CMK (cell line): ENCODE data around the gene SETD1B.
"Not testable (repeated sequence)": the region's sequence is repeated elsewhere in the genome, so short reads cannot be mapped to it uniquely, and the experiment has no call there.

Source experiments
- DNase-seq: peaks from one replicate; pipeline ENCODE4 v3.0.0-alpha.2; 2010; ENCODE audit warnings: low read depth

SETD1B gene

GRCh38 chr12:121803861-121804416 lies at the start of gene SETD1B:
Gene SETD1B (plus strand): TSS chr12:121804009. CDS start chr12:121804738, 729 bp downstream.
- DNase-seq = no peak

GRCh38 chr12:121754836-121755235 lies 49.0 kb upstream of the SETD1B start:
- no peak for DNase-seq

DNA sequence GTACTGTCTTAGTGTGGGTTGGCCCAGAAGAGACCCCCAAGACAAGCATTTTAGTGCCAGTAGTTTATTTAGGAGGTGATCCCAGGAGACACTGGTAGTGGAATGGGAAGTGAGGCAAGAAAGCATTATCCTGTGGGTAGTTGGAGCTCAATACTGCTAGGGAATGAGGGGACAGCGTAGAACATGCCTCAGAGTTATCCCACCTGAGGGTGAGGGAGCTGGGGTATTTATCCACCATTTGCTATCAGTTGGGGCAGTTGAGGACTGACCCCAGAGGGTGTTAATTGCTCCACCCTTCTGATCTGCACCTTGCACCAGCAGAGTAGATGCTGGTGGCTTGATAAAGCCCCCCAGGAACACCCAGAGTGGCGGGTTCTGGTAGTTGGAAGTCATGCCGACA lies 48.2 kb upstream of the SETD1B start:
- no peak for DNase-seq

- DNase-seq = not testable (repeated sequence)
Measured at GRCh38 chr12:121758536-121758935, 45.3 kb upstream of the SETD1B start.

DNA sequence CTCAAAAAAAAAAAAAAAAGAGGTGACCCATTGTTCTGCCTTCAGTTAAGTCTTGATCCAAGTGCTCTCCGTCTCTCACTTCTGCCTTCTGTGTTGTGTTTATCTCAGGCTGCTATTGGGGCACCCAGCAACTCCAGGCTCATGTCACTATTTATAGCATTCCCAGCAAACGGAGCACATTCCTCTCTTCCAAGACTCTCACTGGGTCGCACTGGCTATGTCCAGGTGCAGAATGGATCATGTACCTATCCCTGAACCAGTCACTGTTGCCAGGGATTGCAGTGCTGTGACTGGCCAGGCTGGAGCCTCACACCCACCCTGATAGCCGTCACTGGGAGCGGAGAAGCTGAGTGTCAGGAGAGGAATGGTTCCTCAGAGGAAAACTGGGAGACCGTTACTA lies 41.5 kb upstream of the SETD1B start:
- DNase-seq = no peak

DNA sequence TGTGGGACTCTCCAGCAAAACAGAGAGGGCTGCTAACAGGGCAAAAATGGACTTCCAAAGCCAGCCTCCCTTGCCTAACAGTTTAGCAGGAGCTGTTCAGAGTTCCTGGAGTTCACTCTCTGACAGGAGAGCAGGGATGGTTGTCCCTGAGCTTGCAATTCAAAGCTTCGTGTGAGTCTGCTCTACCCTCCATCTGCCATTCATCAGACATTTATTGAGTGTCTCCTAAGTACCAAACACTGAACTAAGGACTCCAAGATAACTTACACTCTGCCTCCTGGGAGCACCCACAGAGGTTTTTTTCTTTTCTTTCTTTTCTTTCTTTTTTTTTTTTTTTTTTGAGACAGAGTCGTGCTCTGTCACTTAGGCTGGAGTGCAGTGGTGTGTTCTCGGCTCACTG lies 39.0 kb upstream of the SETD1B start:
- no peak for DNase-seq

GRCh38 chr12:121765573-121765972 lies 38.2 kb upstream of the SETD1B start:
- DNase-seq = no peak

DNA sequence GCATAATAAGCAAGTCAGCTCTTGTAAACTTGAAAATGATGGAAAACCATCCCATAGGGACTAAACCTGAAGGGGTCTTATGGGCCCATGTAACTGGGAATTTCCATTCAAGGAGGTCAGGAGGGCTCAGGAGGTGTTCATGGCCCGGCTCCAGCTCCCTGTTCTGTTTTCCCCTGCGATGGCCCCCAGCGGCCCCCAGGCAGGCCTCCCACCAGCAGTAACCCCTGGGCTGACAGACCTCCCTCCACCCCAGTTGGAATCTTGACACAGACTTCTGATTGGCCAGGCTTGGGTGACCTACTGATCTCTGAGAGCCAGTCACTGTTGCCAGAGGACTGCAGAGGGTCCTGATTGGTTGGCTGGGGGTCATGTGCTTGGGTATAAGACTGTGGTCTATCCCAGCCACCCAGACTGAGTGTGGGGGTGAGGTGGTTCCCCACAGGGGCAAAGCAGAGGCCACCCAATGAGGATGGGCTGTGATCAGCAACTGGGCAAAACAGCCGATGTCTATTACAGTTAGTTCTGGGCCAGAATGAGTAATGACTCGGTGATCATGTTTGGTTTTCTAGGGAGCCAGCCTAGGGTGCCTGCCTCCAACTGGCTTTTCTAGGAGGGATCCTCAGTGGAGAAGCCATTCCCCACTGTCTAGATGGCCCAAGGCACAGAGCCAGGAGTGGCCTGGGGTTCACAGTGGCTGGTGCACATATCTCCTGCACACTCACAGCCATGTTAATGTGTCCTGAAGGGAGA lies 37.3 kb upstream of the SETD1B start:
- DNase-seq = no peak

GRCh38 chr12:121767525-121768016 lies 36.2 kb upstream of the SETD1B start:
- DNase-seq = no peak

- no peak for DNase-seq
Measured at GRCh38 chr12:121769297-121769830, 34.4 kb upstream of the SETD1B start.

DNA sequence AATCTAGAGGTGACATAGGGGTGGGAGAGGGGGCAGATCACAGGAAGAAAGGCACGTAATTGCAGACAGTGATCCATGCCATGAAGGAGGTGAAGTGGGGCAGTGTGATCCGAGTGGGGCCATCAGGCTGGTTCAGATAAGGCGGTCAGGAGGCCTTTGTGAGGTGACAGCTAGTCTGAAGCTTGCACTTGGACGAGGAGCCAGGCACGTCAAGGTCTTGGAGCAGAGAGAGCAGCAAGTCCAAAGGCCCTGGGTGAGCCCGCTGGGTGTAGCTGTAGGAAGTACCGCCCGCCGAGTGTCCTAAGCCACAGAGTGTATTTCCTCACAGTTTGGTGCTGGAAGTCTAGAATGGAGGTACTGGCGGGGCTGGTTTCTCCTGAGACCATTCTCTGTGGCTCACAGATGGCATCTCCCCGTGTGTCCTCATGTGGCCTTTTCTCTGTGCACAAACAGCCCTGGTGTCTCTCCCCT lies 33.9 kb upstream of the SETD1B start:
- DNase-seq = no peak

DNA sequence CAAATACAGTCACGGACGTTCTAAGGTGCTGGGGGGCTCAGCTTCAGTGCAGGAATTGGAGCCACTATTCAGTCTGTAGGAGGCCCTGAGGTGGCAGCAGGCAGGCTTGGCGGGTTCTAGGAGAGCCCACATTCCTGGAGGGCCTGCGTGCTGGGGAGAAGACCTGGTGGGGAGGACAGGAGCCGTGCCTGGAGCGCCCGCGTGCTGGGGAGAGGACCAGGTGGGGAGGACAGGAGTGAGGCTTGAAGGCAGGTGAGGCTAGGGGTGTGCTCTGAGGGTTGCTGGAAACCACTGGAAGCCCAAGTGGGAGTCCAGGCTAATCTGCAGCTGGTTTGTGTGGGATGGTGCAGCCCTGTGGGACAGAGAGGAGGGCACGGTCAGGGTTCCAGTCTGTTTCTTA lies 33.4 kb upstream of the SETD1B start:
- DNase-seq = no peak

GRCh38 chr12:121770813-121771625 lies 32.8 kb upstream of the SETD1B start:
- no peak for DNase-seq

GRCh38 chr12:121773011-121773777 lies 30.6 kb upstream of the SETD1B start:
- no peak for DNase-seq

- DNase-seq = no peak
Measured at GRCh38 chr12:121774968-121775474, 28.8 kb upstream of the SETD1B start.

DNA sequence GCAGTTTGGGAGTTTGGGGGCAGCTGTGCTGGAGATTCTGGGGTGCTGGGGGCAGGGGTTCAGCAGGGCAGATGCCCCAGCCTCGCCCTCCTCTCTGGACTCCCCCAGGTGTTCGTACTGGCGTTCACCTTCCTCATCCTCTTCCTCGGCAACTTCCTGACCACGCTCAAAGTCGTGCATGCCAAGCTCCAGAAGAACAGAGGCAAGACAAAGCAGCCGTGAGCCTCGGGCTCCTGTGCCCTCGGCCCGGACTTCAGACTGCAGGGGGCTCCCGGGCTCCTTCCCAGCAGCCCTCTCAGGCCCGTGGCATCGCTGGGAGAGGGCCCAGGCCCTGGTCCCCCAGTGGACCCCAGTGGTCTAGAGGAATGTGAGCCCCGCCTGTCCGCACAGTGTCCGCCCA lies 28.3 kb upstream of the SETD1B start:
- no peak for DNase-seq

- DNase-seq = no peak
Measured at GRCh38 chr12:121776190-121777098, 27.4 kb upstream of the SETD1B start.

DNA sequence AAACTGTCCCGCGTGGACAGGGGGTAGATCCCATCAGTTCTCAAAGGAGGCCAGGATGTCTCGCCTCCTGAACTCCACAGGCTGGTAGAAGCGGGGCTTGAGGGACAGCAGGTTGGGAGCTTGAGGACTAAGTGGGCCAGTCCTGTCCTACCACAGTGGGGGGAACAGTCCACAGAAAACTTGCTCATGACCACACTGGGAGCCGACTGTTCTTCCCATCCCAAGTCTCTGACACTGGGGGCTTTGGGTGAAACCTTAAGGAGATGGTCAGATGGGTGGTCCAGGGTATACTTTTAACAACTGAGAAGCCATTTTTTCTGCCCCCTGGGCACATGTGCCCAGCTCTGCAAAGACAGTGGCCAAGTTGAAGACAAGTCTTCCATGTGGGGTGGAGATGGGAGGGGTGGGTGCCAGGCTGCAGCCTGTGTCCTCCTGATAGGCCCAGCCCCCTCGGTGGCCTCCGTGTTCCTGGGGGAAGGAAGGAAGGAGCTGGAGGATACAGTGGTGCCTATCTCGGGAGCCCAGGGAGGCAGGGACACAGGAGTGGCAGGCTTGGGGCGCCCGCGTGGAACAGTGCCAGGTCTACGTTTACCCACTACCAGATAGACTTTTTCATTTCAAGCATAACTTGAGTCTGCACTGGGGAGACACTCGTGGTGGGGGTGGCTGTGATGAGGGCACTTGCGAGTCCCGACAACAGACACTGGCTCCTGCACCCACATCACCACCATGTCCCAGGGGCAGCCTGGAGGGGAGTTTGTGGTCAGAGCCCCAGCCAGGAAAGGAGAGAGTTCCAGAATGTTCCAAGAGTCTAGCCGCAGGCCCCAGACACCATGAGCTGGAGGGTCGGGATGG lies 25.0 kb upstream of the SETD1B start:
- no peak for DNase-seq

DNA sequence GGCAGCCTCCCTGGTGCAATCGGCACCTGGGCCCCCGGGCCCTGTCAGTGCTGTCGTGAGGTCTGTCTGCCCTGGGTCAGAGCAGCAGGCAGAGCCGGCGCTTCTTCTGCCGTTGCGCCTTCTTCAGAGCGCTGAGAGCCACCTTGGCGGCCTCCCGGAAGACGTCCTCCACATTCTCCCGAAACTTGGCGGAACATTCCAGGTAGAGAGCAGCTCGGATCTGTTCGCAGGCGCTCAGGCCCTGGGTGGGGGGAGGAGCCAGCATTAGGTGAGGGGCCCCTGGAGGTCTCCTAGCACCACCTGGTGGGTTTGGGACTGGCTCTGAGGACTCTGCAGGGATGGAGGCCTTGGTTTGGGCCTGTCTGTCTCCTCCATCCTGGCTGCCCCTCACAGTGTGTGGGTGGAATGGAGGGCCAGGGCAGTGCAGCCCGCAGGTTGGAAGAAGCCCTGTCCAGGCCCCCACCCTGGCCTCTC lies 24.4 kb upstream of the SETD1B start:
- DNase-seq = no peak
